OCI-LY7 (cell line): ENCODE results near the gene CPB2. TPM values are rescaled to one million over a fixed set of nuclear protein-coding genes. Genes with fewer than 3 reads are reported as not detected.

Experiments
- BruUV-seq: library from RNA; stranded (reverse); fragments of 400-500 nt; replicated peaks from 2 replicates; lab custom pipeline; 2021; lab: Mats Ljungman, UMichigan
- CTCF ChIA-PET: fragments of 300-600 bp; sonication (Branson Sonifier 250); formaldehyde crosslinking; loops from one replicate; lab custom pipeline; 2022; ENCODE audit warnings: antibody characterized with exemption; ENCODE audit not compliant: unreplicated experiment; lab: Charles Lee
- POLR2A ChIA-PET: fragments of 300-600 bp; sonication (Branson Sonifier 250); formaldehyde crosslinking; loops from one replicate; lab custom pipeline; 2022; ENCODE audit warnings: antibody characterized with exemption; lab: Charles Lee
- DNase-seq: peaks from one replicate; pipeline ENCODE4 v3.0.0-alpha.2; 2015; ENCODE audit warnings: low spot score
- H2AFZ ChIP-seq: fragments of 200-600 bp; sonication (generic), shearing (Covaris generic); 2 replicates; pipeline ENCODE4 v1.6.1; 2014; ENCODE audit warnings: mild to moderate bottlenecking, antibody characterized with exemption, low read length, moderate library complexity
- H3K27ac ChIP-seq: fragments of 200-600 bp; sonication (generic); 2 replicates; pipeline ENCODE4 v1.5.1; 2014; ENCODE audit warnings: mixed run types, low read depth, mild to moderate bottlenecking, moderate library complexity, low read length, inconsistent platforms; ENCODE audit not compliant: poor library complexity, severe bottlenecking
- H3K36me3 ChIP-seq: fragments of 200-600 bp; sonication (generic); 2 replicates; pipeline ENCODE4 v1.6.1; 2014; ENCODE audit warnings: mild to moderate bottlenecking, antibody characterized with exemption, low read length, moderate library complexity, mixed read lengths; ENCODE audit not compliant: insufficient read depth
- H3K4me1 ChIP-seq: fragments of 200-600 bp; sonication (generic); 2 replicates; pipeline ENCODE4 v1.5.1; 2014; ENCODE audit warnings: mild to moderate bottlenecking, low read length; ENCODE audit not compliant: insufficient read depth, poor library complexity, severe bottlenecking
- H3K4me2 ChIP-seq: fragments of 200-600 bp; sonication (generic); 2 replicates; pipeline ENCODE4 v1.6.1; 2014; ENCODE audit warnings: mild to moderate bottlenecking, low read length
- H3K4me3 ChIP-seq: fragments of 200-600 bp; sonication (generic); 2 replicates; pipeline ENCODE4 v1.5.1; 2014; ENCODE audit warnings: mild to moderate bottlenecking, low read depth, low read length; ENCODE audit not compliant: poor library complexity, severe bottlenecking
- H3K79me2 ChIP-seq: fragments of 200-600 bp; sonication (generic); 2 replicates; pipeline ENCODE4 v1.6.1; 2016; ENCODE audit warnings: low read depth, mild to moderate bottlenecking, low read length, moderate library complexity, mixed read lengths; ENCODE audit not compliant: insufficient read depth
- H3K9me2 ChIP-seq: fragments of 200-600 bp; sonication (generic); 2 replicates; pipeline ENCODE4 v1.6.1; 2016; ENCODE audit warnings: mild to moderate bottlenecking, low read length, mixed read lengths; ENCODE audit not compliant: insufficient read depth
- H3K9me3 ChIP-seq: fragments of 200-600 bp; sonication (generic); 2 replicates; pipeline ENCODE4 v1.6.1; 2014; ENCODE audit warnings: mild to moderate bottlenecking, mixed run types, low read length, mixed read lengths
- H4K20me1 ChIP-seq: fragments of 200-600 bp; sonication (generic); 2 replicates; pipeline ENCODE4 v1.6.1; 2014; ENCODE audit warnings: mild to moderate bottlenecking, antibody characterized with exemption, low read length, moderate library complexity, mixed read lengths; ENCODE audit not compliant: insufficient read depth
- CTCF ChIP-seq: fragments of 200-600 bp; sonication (generic); conservative IDR thresholded peaks from 2 replicates; pipeline ENCODE4 v1.5.1; 2014; ENCODE audit warnings: mild to moderate bottlenecking, antibody characterized with exemption, low read length, moderate library complexity, mixed read lengths
- EZH2phosphoT487 ChIP-seq: fragments of 200-600 bp; sonication (generic); IDR thresholded peaks from 2 replicates; pipeline ENCODE4 v1.6.1; 2018; ENCODE audit warnings: low read depth, borderline replicate concordance, mild to moderate bottlenecking, mixed run types, antibody characterized with exemption, low read length, moderate library complexity, mixed read lengths
- intact Hi-C: fragments of 100-400 bp; cut with micrococcal nuclease; formaldehyde crosslinking; loops from one replicate; pipeline ENCODE4 v1.10.0; 2022; ENCODE audit not compliant: unreplicated experiment
- total RNA-seq, 2 experiments: library from RNA; depleted of rRNA in 1 of 2; stranded (reverse); fragments of >200 nt in 1 of 2; shearing (Covaris generic) in 1 of 2; gene quantifications; 2 replicates each; pipeline ENCODE4 v1.2.3, GENCODE V29; 2014 to 2022

The CPB2 gene
- total RNA-seq, 2 experiments from 2014 or later, result not detected

- Histone ChIP-seq H3K4me2 (no peak overlapping the region), H3K4me1 (peaks cover 8% of the 10 kb centered on the region), H3K9me3 (no peaks in the 10 kb centered on the region), H3K27ac (no peak overlapping the region), H3K79me2 (no peaks in the 10 kb centered on the region), H4K20me1 (no peaks in the 10 kb centered on the region), H3K36me3 (no peaks in the 10 kb centered on the region), H3K9me2 (no peaks in the 10 kb centered on the region), H2AFZ (no peak overlapping the region), H3K4me3 (no peak overlapping the region)
- intact Hi-C loops, result no loop called here
- POLR2A ChIA-PET, result no interaction called here
- CTCF ChIA-PET, result no interaction called here
- no TSS peak for BruUV-seq
- DNase-seq, result no peak
- TF ChIP-seq CTCF, result no peak
- no peak for TF ChIP-seq EZH2phosphoT487
Measured at GRCh38 chr13:46063292-46063691, 41.5 kb downstream of the CPB2 start.

- POLR2A ChIA-PET, result no interaction called here
- H3K9me3 ChIP-seq, result no peaks in the 10 kb centered on the region
- intact Hi-C loops, result no loop called here
- no peaks in the 10 kb centered on the region for H3K9me2 ChIP-seq
- H3K4me2 ChIP-seq, result no peak overlapping the region
- H3K27ac ChIP-seq, result no peak overlapping the region
- H4K20me1 ChIP-seq, result no peaks in the 10 kb centered on the region
- CTCF ChIA-PET, result no interaction called here
- H2AFZ ChIP-seq, result no peak overlapping the region
- BruUV-seq, result no TSS peak
- no peak for DNase-seq
- no peaks in the 10 kb centered on the region for H3K79me2 ChIP-seq
- no peak overlapping the region for H3K4me3 ChIP-seq
- TF ChIP-seq CTCF (no peak), EZH2phosphoT487 (no peak)
- no peaks in the 10 kb centered on the region for H3K36me3 ChIP-seq
- H3K4me1 ChIP-seq, result peaks cover 8% of the 10 kb centered on the region
Measured at GRCh38 chr13:46062185-46062584, 42.6 kb downstream of the CPB2 start.

- H3K4me1 ChIP-seq, result peaks cover 8% of the 10 kb centered on the region
- TF ChIP-seq EZH2phosphoT487 (no peak), CTCF (no peak)
- no peaks in the 10 kb centered on the region for H3K9me3 ChIP-seq
- no peak for DNase-seq
- no peak overlapping the region for H2AFZ ChIP-seq
- H3K9me2 ChIP-seq, result no peaks in the 10 kb centered on the region
- ChIA-PET CTCF (interaction anchor here (0.6 kb wide), 1 partner anchor 1683 kb away, joined by 3 read pairs; no protein-coding TSS in a partner anchor), POLR2A (interaction anchor here (0.7 to 1.3 kb wide), 3 partner anchors 12 to 692 kb away, joined by 3 to 5 read pairs (median 3); no protein-coding TSS in a partner anchor)
- BruUV-seq, result no TSS peak
- no peak overlapping the region for H3K27ac ChIP-seq
- intact Hi-C loops, result no loop called here
- H3K4me2 ChIP-seq, result no peak overlapping the region
- H4K20me1 ChIP-seq, result no peaks in the 10 kb centered on the region
- H3K79me2 ChIP-seq, result no peaks in the 10 kb centered on the region
- H3K4me3 ChIP-seq, result no peak overlapping the region
- H3K36me3 ChIP-seq, result no peaks in the 10 kb centered on the region
Measured at GRCh38 chr13:46059405-46059804, 45.4 kb downstream of the CPB2 start.
